Cardiac ventricle fibroblast (primary cell): ENCODE results near the gene SVOPL. TPM values are rescaled to one million over a fixed set of nuclear protein-coding genes. Genes with fewer than 3 reads are reported as not detected.

Experiments used
- total RNA-seq: library from RNA; depleted of rRNA; stranded (reverse); fragments of >200 nt; gene quantifications from 2 replicates; pipeline ENCODE4 v1.2.3, GENCODE V29; 2015

The SVOPL gene, protein sequence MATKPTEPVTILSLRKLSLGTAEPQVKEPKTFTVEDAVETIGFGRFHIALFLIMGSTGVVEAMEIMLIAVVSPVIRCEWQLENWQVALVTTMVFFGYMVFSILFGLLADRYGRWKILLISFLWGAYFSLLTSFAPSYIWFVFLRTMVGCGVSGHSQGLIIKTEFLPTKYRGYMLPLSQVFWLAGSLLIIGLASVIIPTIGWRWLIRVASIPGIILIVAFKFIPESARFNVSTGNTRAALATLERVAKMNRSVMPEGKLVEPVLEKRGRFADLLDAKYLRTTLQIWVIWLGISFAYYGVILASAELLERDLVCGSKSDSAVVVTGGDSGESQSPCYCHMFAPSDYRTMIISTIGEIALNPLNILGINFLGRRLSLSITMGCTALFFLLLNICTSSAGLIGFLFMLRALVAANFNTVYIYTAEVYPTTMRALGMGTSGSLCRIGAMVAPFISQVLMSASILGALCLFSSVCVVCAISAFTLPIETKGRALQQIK
- not detected in 2 replicates for total RNA-seq

DNA sequence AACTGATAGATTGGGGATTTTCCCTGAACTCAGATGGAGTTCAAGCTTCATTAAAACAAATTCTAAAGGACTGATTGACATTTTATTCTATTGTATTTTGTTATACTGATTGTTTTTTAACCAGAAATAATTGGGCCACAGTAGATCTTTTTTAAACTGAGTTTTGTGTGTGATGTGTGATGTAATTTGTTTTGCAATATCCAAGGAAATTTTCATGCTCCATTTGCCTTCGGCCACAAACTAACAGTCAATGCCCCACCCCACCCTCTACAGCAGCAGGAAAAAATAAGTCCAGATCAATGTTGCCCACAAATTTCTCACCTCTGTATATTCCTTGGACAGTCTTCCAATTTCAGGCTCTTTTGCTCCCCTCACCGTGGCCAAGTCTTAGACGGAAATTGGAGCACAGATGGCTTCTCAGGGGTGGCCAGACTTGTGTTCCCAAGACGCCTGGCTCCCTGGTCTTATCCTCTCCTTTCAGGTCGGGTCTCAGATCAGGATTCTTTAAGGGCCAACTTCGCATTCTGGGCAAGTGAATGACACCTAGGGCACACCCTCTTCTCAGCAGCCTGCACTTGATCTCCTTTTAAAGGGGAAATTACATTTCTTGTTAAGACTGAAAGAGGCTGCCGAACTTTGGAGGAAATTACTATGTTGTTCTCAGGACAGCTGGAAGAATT lies at the start of gene SVOPL:
Gene SVOPL, minus strand, starts transcription at position 506 of the 680 bp plus-strand sequence. CDS start 22,317 bp downstream, outside the sequence.

Other genes with a start within 250 kb of the SVOPL start
- gene TRIM24, start 241.1 kb downstream of the SVOPL start, total RNA-seq: 9.7 and 10.1 TPM in 2 replicates
- gene TMEM213, start 96.6 kb upstream of the SVOPL start, total RNA-seq: not detected in 2 replicates
- gene ATP6V0A4, start 96.8 kb upstream of the SVOPL start, total RNA-seq: not detected in 2 replicates